Measurements from ENCODE around the gene LARP4B. TPM values are rescaled to one million over a fixed set of nuclear protein-coding genes. Genes with fewer than 3 reads are reported as not detected.

Gene LARP4B
- polyA plus RNA-seq, 2 of the 4 experiments (the other 2 are of a cell fraction) = 25.5 to 54.2 TPM

GRCh38 chr10:773562-774161 is 157.8 kb downstream of the LARP4B start:
- Histone ChIP-seq H3K27ac (no peak overlapping the region), H3K4me3 (no peak overlapping the region), H3K9me3 (peaks cover 13% of the 10 kb centered on the region; the same call in 2 of the 3 replicates), H3K4me2 (no peak overlapping the region), H3K4me1 (peaks cover 10% of the 10 kb centered on the region)
- no peak for TF ChIP-seq FOXS1 (CRISPR knock-in tag; IDR thresholded peaks at IDR 0.05)
- TF ChIP-seq TFCP2L1 (CRISPR knock-in tag; IDR thresholded peaks at IDR 0.05) = no peak
- TF ChIP-seq SMC3 (IDR thresholded peaks at IDR 0.05) = no peak
- no peak for TF ChIP-seq HDAC2 (IDR thresholded peaks at IDR 0.05)
- TF ChIP-seq HOXA7 (CRISPR knock-in tag; IDR thresholded peaks at IDR 0.05) = no peak
- no peak for TF ChIP-seq GATA3 (IDR thresholded peaks at IDR 0.05; ENCODE audit: borderline replicate concordance)
- no peak for TF ChIP-seq HOXB5 (CRISPR knock-in tag; IDR thresholded peaks at IDR 0.05)
- no peak for TF ChIP-seq ZC3H11A (IDR thresholded peaks at IDR 0.05)
- TF ChIP-seq JUN (IDR thresholded peaks at IDR 0.05) = no peak
- TF ChIP-seq MAX (IDR thresholded peaks at IDR 0.05) = no peak
- DNase-seq (ENCODE audit: low read depth in 1 of 2, low spot score in 1 of 2) (no peak), FAIRE-seq (no peak), ATAC-seq (no peak)
- CTCF ChIA-PET = interaction anchor here (1.5 kb wide), 1 partner anchor 15 kb away, joined by 4 read pairs; no protein-coding TSS in a partner anchor
- POLR2A ChIA-PET = no interaction called here
- WGBS (ENCODE audit: missing lambda C conversion rate) = 85% methylated on average over 25 of the region's 27 CpGs

GRCh38 chr10:772227-772637 is 159.3 kb downstream of the LARP4B start:
- TF ChIP-seq PBX3 (IDR thresholded peaks at IDR 0.05) (no peak), CBX2 (IDR thresholded peaks at IDR 0.05; ENCODE audit: borderline replicate concordance, low read depth) (no peak), ZFP36 (IDR thresholded peaks at IDR 0.05; ENCODE audit: borderline replicate concordance, partially characterized antibody) (no peak), FOSL2 (IDR thresholded peaks at IDR 0.05) (no peak), FOSL2 (CRISPR knock-in tag; IDR thresholded peaks at IDR 0.05) (no peak), KDM5A (IDR thresholded peaks at IDR 0.05) (no peak), BCL3 (IDR thresholded peaks at IDR 0.05) (no peak), ESRRA (IDR thresholded peaks at IDR 0.05; ENCODE audit: borderline replicate concordance, low read length) (no peak), HDAC2 (IDR thresholded peaks at IDR 0.05) (no peak), NFE2L2 (conservative IDR thresholded peaks at IDR 0.05; ENCODE audit: low read length) (no peak)
- Histone ChIP-seq H3K4me3 (no peak overlapping the region), H3K27ac (no peak overlapping the region), H3K4me1 (peaks cover 10% of the 10 kb centered on the region), H3K9me3 (peaks cover 25% of the 10 kb centered on the region; the same call in 2 of the 3 replicates), H3K4me2 (no peak overlapping the region)
- ATAC-seq (no peak), FAIRE-seq (no peak), DNase-seq (ENCODE audit: low read depth in 1 of 2, low spot score in 1 of 2) (no peak)
- 79% methylated on average over 13 of the region's 14 CpGs for WGBS (ENCODE audit: missing lambda C conversion rate)
- POLR2A ChIA-PET = no interaction called here
- CTCF ChIA-PET = interaction anchor here (1.3 kb wide), 1 partner anchor 40 kb away, joined by 4 read pairs; no protein-coding TSS in a partner anchor

- Histone ChIP-seq H3K4me3 (no peak overlapping the region), H3K27ac (no peak overlapping the region), H3K4me1 (peaks cover 10% of the 10 kb centered on the region), H3K4me2 (no peak overlapping the region), H3K9me3 (peaks cover 30% of the 10 kb centered on the region; the same call in 2 of the 3 replicates)
- TF ChIP-seq NR3C1 (IDR thresholded peaks at IDR 0.05) (no peak), ELK1 (IDR thresholded peaks at IDR 0.05; ENCODE audit: low read depth, low read length) (no peak), FOXS1 (CRISPR knock-in tag; IDR thresholded peaks at IDR 0.05) (no peak), HDAC2 (IDR thresholded peaks at IDR 0.05) (no peak), ZFP36 (IDR thresholded peaks at IDR 0.05; ENCODE audit: borderline replicate concordance, partially characterized antibody) (no peak), ZC3H11A (IDR thresholded peaks at IDR 0.05) (no peak), HEYL (CRISPR knock-in tag; IDR thresholded peaks at IDR 0.05) (no peak), RARB (CRISPR knock-in tag; IDR thresholded peaks at IDR 0.05) (no peak)
- ATAC-seq (no peak), DNase-seq (ENCODE audit: low read depth in 1 of 2, low spot score in 1 of 2) (no peak), FAIRE-seq (no peak)
- WGBS (ENCODE audit: missing lambda C conversion rate) = 73% methylated on average over 9 of the region's 10 CpGs
- ChIA-PET POLR2A (no interaction called here), CTCF (interaction anchor here (1.3 kb wide), 1 partner anchor 39 kb away, joined by 4 read pairs; no protein-coding TSS in a partner anchor)
These were observed 159.9 kb downstream of the LARP4B start for GRCh38 chr10:771647-772046.

Data from A549 (cell line).